Duodenal mucosa (tissue), 2 donors: ENCODE measurements around the gene TCF7L1.

Experiments
- H3K27ac ChIP-seq: one replicate; pipeline ENCODE4 v1.7.0; 2013; ENCODE audit warnings: low read depth, low read length
- H3K27me3 ChIP-seq, 2 donors: one replicate each; pipeline ENCODE4 v1.7.0; 2013; ENCODE audit warnings: low read length in 2 of 2, control low read depth in 1 of 2; ENCODE audit not compliant: insufficient read depth in 2 of 2, control insufficient read depth in 1 of 2
- H3K36me3 ChIP-seq, 2 donors: one replicate each; pipeline ENCODE4 v1.7.0; 2013; ENCODE audit warnings: low read length in 2 of 2, control low read depth in 1 of 2; ENCODE audit not compliant: insufficient read depth in 2 of 2, control insufficient read depth in 1 of 2
- H3K4me1 ChIP-seq, 2 donors: one replicate each; pipeline ENCODE4 v1.7.0; 2013; ENCODE audit warnings: low read length in 2 of 2, control low read depth in 1 of 2; ENCODE audit not compliant: insufficient read depth in 2 of 2, control insufficient read depth in 1 of 2
- H3K4me3 ChIP-seq, 2 donors: one replicate each; pipeline ENCODE4 v1.7.0; 2013; ENCODE audit warnings: low read length in 2 of 2, low read depth in 1 of 2
- H3K9ac ChIP-seq, 2 donors: one replicate each; pipeline ENCODE4 v1.7.0; 2013; ENCODE audit warnings: low read length in 2 of 2, low read depth in 1 of 2
- H3K9me3 ChIP-seq, 2 donors: one replicate each; pipeline ENCODE4 v1.7.0; 2013; ENCODE audit warnings: low read length in 2 of 2, control low read depth in 1 of 2; ENCODE audit not compliant: control insufficient read depth in 1 of 2

TCF7L1 gene

GRCh38 chr2:85213901-85214512 lies 80.8 kb downstream of the TCF7L1 start:
- Histone ChIP-seq H3K9ac (no peak overlapping the region), H3K27ac (no peak overlapping the region), H3K4me1 (no peaks in the 10 kb centered on the region), H3K27me3 (peaks cover 0 to 4% of the 10 kb centered on the region in 2 donors), H3K4me3 (no peak overlapping the region), H3K9me3 (no peaks in the 10 kb centered on the region), H3K36me3 (no peaks in the 10 kb centered on the region)

GRCh38 chr2:85215081-85215447 lies 81.9 kb downstream of the TCF7L1 start:
- Histone ChIP-seq H3K4me3 (no peak overlapping the region), H3K36me3 (no peaks in the 10 kb centered on the region), H3K27me3 (peaks cover 0 to 4% of the 10 kb centered on the region in 2 donors), H3K9ac (no peak overlapping the region), H3K4me1 (no peaks in the 10 kb centered on the region), H3K9me3 (no peaks in the 10 kb centered on the region), H3K27ac (no peak overlapping the region)

GRCh38 chr2:85215448-85216401 lies 82.5 kb downstream of the TCF7L1 start:
- Histone ChIP-seq H3K9me3 (no peaks in the 10 kb centered on the region), H3K27me3 (peaks cover 0 to 4% of the 10 kb centered on the region in 2 donors), H3K9ac (no peak overlapping the region), H3K36me3 (no peaks in the 10 kb centered on the region), H3K4me1 (no peaks in the 10 kb centered on the region), H3K4me3 (no peak overlapping the region), H3K27ac (no peak overlapping the region)

- Histone ChIP-seq H3K4me1 (no peaks in the 10 kb centered on the region), H3K36me3 (no peaks in the 10 kb centered on the region), H3K27me3 (peaks cover 0 to 4% of the 10 kb centered on the region in 2 donors), H3K9me3 (no peaks in the 10 kb centered on the region), H3K27ac (no peak overlapping the region), H3K9ac (no peak overlapping the region), H3K4me3 (no peak overlapping the region)
Measured at GRCh38 chr2:85216927-85217326, 83.7 kb downstream of the TCF7L1 start.

- no peaks in the 10 kb centered on the region for H3K36me3 ChIP-seq
- no peak overlapping the region for H3K9ac ChIP-seq
- no peak overlapping the region for H3K4me3 ChIP-seq
- no peak overlapping the region for H3K27ac ChIP-seq
- H3K4me1 ChIP-seq: no peaks in the 10 kb centered on the region
- H3K9me3 ChIP-seq: no peaks in the 10 kb centered on the region
- H3K27me3 ChIP-seq: no peaks in the 10 kb centered on the region
Measured at GRCh38 chr2:85221067-85221691, 88.0 kb downstream of the TCF7L1 start.

GRCh38 chr2:85222792-85223191 lies 89.6 kb downstream of the TCF7L1 start:
- Histone ChIP-seq H3K4me3 (no peak overlapping the region), H3K9me3 (no peaks in the 10 kb centered on the region), H3K4me1 (no peaks in the 10 kb centered on the region), H3K27ac (no peak overlapping the region), H3K27me3 (no peaks in the 10 kb centered on the region), H3K9ac (no peak overlapping the region), H3K36me3 (no peaks in the 10 kb centered on the region)

GRCh38 chr2:85226783-85227182 lies 93.6 kb downstream of the TCF7L1 start:
- Histone ChIP-seq H3K27ac (no peak overlapping the region), H3K4me1 (no peaks in the 10 kb centered on the region), H3K9me3 (no peaks in the 10 kb centered on the region), H3K36me3 (no peaks in the 10 kb centered on the region), H3K27me3 (no peaks in the 10 kb centered on the region), H3K9ac (no peak overlapping the region), H3K4me3 (no peak overlapping the region)

- no peak overlapping the region for H3K9ac ChIP-seq
- no peaks in the 10 kb centered on the region for H3K36me3 ChIP-seq
- no peaks in the 10 kb centered on the region for H3K9me3 ChIP-seq
- no peaks in the 10 kb centered on the region for H3K27me3 ChIP-seq
- H3K4me3 ChIP-seq: no peak overlapping the region
- H3K4me1 ChIP-seq: no peaks in the 10 kb centered on the region
- H3K27ac ChIP-seq: no peak overlapping the region
Measured at GRCh38 chr2:85230679-85231467, 97.7 kb downstream of the TCF7L1 start.

GRCh38 chr2:85231468-85231805 lies 98.2 kb downstream of the TCF7L1 start:
- no peaks in the 10 kb centered on the region for H3K9me3 ChIP-seq
- no peak overlapping the region for H3K27ac ChIP-seq
- no peaks in the 10 kb centered on the region for H3K4me1 ChIP-seq
- H3K36me3 ChIP-seq: no peaks in the 10 kb centered on the region
- no peak overlapping the region for H3K9ac ChIP-seq
- H3K4me3 ChIP-seq: no peak overlapping the region
- H3K27me3 ChIP-seq: no peaks in the 10 kb centered on the region
